Measurements from ENCODE around the gene HAUS5. TPM values are rescaled to one million over a fixed set of nuclear protein-coding genes. Genes with fewer than 3 reads are reported as not detected.

Gene HAUS5
- total RNA-seq, 1 donor from 2014 or later: 5.3 TPM

DNA sequence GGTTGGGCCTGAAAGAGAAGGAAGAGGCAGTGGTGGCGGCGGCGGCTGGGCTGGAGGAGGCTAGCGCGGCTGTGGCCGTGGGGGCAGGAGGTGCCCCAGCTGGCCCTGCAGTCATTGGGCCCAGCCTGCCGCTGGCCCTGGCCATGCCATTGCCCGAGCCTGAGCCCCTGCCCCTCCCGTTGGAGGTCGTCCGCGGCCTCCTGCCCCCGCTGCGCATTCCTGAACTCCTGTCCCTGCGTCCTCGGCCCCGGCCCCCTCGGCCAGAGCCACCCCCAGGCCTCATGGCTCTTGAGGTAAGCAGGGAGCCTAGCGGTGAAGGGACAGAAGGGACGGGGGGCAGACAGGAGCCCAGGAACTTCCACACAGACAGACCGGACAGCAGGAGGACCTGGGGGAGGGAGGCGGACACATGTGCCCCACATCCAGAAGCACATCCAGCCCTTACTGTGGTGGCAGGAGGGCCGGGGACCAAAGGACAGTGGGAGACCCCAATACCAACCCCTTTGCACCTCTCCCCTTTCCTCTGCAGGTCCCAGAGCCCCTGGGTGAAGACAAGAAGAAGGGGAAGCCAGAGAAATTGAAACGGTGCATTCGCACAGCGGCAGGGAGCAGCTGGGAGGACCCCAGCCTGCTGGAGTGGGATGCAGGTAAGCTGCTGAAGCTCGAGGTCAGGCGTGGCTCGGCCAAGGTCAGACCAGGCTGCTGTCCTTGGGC is 21.3 kb downstream of the HAUS5 start:
- Mint-ChIP-seq H3K4me3 (ENCODE audit: unreplicated experiment) (no peak overlapping the region), H3K4me1 (ENCODE audit: low read depth, unreplicated experiment) (peaks cover 2% of the 10 kb centered on the region), H3K36me3 (ENCODE audit: low read depth, unreplicated experiment) (peaks cover 14% of the 10 kb centered on the region), H3K27ac (ENCODE audit: unreplicated experiment) (no peak overlapping the region), H3K9me3 (ENCODE audit: unreplicated experiment) (no peaks in the 10 kb centered on the region), H3K27me3 (ENCODE audit: low read depth, unreplicated experiment) (no peaks in the 10 kb centered on the region)
- Histone ChIP-seq H3K4me2 (ENCODE audit: low read length) (no peak overlapping the region), H3K9me3 (ENCODE audit: insufficient read depth, low read depth, low read length) (no peaks in the 10 kb centered on the region), H3K36me3 (ENCODE audit: insufficient read depth, low read length) (peaks cover 37% of the 10 kb centered on the region), H2AFZ (ENCODE audit: low read depth, low read length) (no peak overlapping the region), H3K4me1 (ENCODE audit: insufficient read depth, low read length) (no peaks in the 10 kb centered on the region), H3K79me2 (ENCODE audit: insufficient read depth, low read length) (peaks cover 23% of the 10 kb centered on the region), H3K4me3 (ENCODE audit: insufficient read depth, low read depth, low read length) (no peak overlapping the region), H3K27ac (ENCODE audit: low read depth, low read length) (no peak overlapping the region), H3K9ac (ENCODE audit: low read length) (no peak overlapping the region), H4K20me1 (ENCODE audit: insufficient read depth, low read length) (no peaks in the 10 kb centered on the region), H3K27me3 (ENCODE audit: insufficient read depth, low read length) (no peaks in the 10 kb centered on the region)
- TF ChIP-seq EZH2 (IDR thresholded peaks at IDR 0.05; ENCODE audit: insufficient read depth, low read length): no peak
- TF ChIP-seq, protein P1, sequence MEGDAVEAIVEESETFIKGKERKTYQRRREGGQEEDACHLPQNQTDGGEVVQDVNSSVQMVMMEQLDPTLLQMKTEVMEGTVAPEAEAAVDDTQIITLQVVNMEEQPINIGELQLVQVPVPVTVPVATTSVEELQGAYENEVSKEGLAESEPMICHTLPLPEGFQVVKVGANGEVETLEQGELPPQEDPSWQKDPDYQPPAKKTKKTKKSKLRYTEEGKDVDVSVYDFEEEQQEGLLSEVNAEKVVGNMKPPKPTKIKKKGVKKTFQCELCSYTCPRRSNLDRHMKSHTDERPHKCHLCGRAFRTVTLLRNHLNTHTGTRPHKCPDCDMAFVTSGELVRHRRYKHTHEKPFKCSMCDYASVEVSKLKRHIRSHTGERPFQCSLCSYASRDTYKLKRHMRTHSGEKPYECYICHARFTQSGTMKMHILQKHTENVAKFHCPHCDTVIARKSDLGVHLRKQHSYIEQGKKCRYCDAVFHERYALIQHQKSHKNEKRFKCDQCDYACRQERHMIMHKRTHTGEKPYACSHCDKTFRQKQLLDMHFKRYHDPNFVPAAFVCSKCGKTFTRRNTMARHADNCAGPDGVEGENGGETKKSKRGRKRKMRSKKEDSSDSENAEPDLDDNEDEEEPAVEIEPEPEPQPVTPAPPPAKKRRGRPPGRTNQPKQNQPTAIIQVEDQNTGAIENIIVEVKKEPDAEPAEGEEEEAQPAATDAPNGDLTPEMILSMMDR (IDR thresholded peaks at IDR 0.05; ENCODE audit: insufficient read depth, low read depth, low read length): no peak
- FAIRE-seq (no peak), DNase-seq (ENCODE audit: low read depth) (no peak)

DNA sequence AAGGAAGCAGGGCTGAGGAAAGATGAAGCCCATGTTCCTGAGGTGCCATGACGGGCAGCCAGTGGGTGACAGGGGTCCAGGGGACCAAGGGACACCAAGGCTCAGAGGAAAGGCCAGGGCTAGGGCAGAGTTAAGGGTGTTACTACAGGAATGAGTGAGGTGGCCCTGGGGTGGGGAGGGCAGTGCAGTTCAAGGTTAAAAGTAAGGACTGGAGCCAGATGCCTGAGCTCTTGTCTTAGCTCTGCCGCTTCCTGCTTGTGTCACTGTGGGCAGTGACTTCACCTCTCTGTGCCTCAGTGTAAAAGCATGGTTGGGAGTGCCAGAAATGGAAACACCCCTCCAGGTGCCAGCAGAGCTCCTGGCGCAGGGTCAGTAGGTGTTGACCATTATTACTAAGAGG is 24.1 kb downstream of the HAUS5 start:
- no peak overlapping the region for H3K9ac ChIP-seq (ENCODE audit: low read length)
- FAIRE-seq (no peak), DNase-seq (ENCODE audit: low read depth) (no peak)
- H3K4me1 ChIP-seq (ENCODE audit: insufficient read depth, low read length): peaks cover 4% of the 10 kb centered on the region
- H3K27ac ChIP-seq (ENCODE audit: low read depth, low read length): no peak overlapping the region
- no peak overlapping the region for H2AFZ ChIP-seq (ENCODE audit: low read depth, low read length)
- no peaks in the 10 kb centered on the region for H3K4me1 Mint-ChIP-seq (ENCODE audit: low read depth, unreplicated experiment)
- peaks cover 28% of the 10 kb centered on the region for H3K36me3 ChIP-seq (ENCODE audit: insufficient read depth, low read length)
- no peak overlapping the region for H3K27ac Mint-ChIP-seq (ENCODE audit: unreplicated experiment)
- no peaks in the 10 kb centered on the region for H3K27me3 ChIP-seq (ENCODE audit: insufficient read depth, low read length)
- H3K9me3 Mint-ChIP-seq (ENCODE audit: unreplicated experiment): no peaks in the 10 kb centered on the region
- H3K27me3 Mint-ChIP-seq (ENCODE audit: low read depth, unreplicated experiment): no peaks in the 10 kb centered on the region
- no peak overlapping the region for H3K4me2 ChIP-seq (ENCODE audit: low read length)
- no peak overlapping the region for H3K4me3 ChIP-seq (ENCODE audit: insufficient read depth, low read depth, low read length)
- TF ChIP-seq, protein P1 (IDR thresholded peaks at IDR 0.05; ENCODE audit: insufficient read depth, low read depth, low read length): no peak
- TF ChIP-seq EZH2 (IDR thresholded peaks at IDR 0.05; ENCODE audit: insufficient read depth, low read length): no peak
- no peaks in the 10 kb centered on the region for H3K9me3 ChIP-seq (ENCODE audit: insufficient read depth, low read depth, low read length)
- H3K4me3 Mint-ChIP-seq (ENCODE audit: unreplicated experiment): no peak overlapping the region
- peaks cover 11% of the 10 kb centered on the region for H3K36me3 Mint-ChIP-seq (ENCODE audit: low read depth, unreplicated experiment)
- no peaks in the 10 kb centered on the region for H4K20me1 ChIP-seq (ENCODE audit: insufficient read depth, low read length)
- peaks cover under 1% of the 10 kb centered on the region for H3K79me2 ChIP-seq (ENCODE audit: insufficient read depth, low read length)

GRCh38 chr19:35637165-35637564 is 24.6 kb downstream of the HAUS5 start:
- Histone ChIP-seq H3K27ac (ENCODE audit: low read depth, low read length) (no peak overlapping the region), H3K36me3 (ENCODE audit: insufficient read depth, low read length) (peaks cover 24% of the 10 kb centered on the region), H3K9me3 (ENCODE audit: insufficient read depth, low read depth, low read length) (no peaks in the 10 kb centered on the region), H2AFZ (ENCODE audit: low read depth, low read length) (no peak overlapping the region), H3K4me2 (ENCODE audit: low read length) (no peak overlapping the region), H3K27me3 (ENCODE audit: insufficient read depth, low read length) (no peaks in the 10 kb centered on the region), H3K9ac (ENCODE audit: low read length) (no peak overlapping the region), H3K4me1 (ENCODE audit: insufficient read depth, low read length) (peaks cover 4% of the 10 kb centered on the region), H3K4me3 (ENCODE audit: insufficient read depth, low read depth, low read length) (no peak overlapping the region), H4K20me1 (ENCODE audit: insufficient read depth, low read length) (no peaks in the 10 kb centered on the region), H3K79me2 (ENCODE audit: insufficient read depth, low read length) (no peaks in the 10 kb centered on the region)
- Mint-ChIP-seq H3K27ac (ENCODE audit: unreplicated experiment) (no peak overlapping the region), H3K4me3 (ENCODE audit: unreplicated experiment) (no peak overlapping the region), H3K9me3 (ENCODE audit: unreplicated experiment) (no peaks in the 10 kb centered on the region), H3K27me3 (ENCODE audit: low read depth, unreplicated experiment) (no peaks in the 10 kb centered on the region), H3K36me3 (ENCODE audit: low read depth, unreplicated experiment) (peaks cover 11% of the 10 kb centered on the region), H3K4me1 (ENCODE audit: low read depth, unreplicated experiment) (no peaks in the 10 kb centered on the region)
- DNase-seq (ENCODE audit: low read depth): no peak
- FAIRE-seq: no peak
- TF ChIP-seq, protein P1 (IDR thresholded peaks at IDR 0.05; ENCODE audit: insufficient read depth, low read depth, low read length): no peak
- TF ChIP-seq EZH2 (IDR thresholded peaks at IDR 0.05; ENCODE audit: insufficient read depth, low read length): no peak

Measured in astrocyte (in vitro differentiated cells and primary cell).